IMR-90 (cell line): Measurements from ENCODE around the gene ERICH6B. TPM values are rescaled to one million over a fixed set of nuclear protein-coding genes. Genes with fewer than 3 reads are reported as not detected.

Experiments used
- ATAC-seq: fragments of 200-7000 bp; cut with Tn5 transposase; 2 replicates; pipeline ENCODE4 v1.9.1; 2020; ENCODE audit warnings: low read depth, mild to moderate bottlenecking, moderate library complexity
- BruUV-seq: library from RNA; stranded (reverse); fragments of 400-500 nt; replicated peaks from 2 replicates; lab custom pipeline; 2021; lab: Mats Ljungman, UMichigan
- CTCF ChIA-PET: fragments of 300-600 bp; formaldehyde crosslinking; extraction: SDS; loops from one replicate; lab custom pipeline; 2021; ENCODE audit warnings: antibody characterized with exemption; lab: Yijun Ruan, JAX
- POLR2A ChIA-PET: fragments of 300-600 bp; sonication (Branson Sonifier 250); formaldehyde crosslinking; loops from one replicate; lab custom pipeline; 2022; ENCODE audit warnings: antibody characterized with exemption; ENCODE audit not compliant: unreplicated experiment; lab: Charles Lee
- DNase-seq: peaks from one replicate; pipeline ENCODE4 v3.0.0; 2013
- H2AFZ ChIP-seq: replicated peaks from 2 replicates; pipeline ENCODE3; 2013; ENCODE audit warnings: low read length, mild to moderate bottlenecking; ENCODE audit not compliant: poor library complexity
- H2AK5ac ChIP-seq: 2 replicates; pipeline ENCODE4 v1.6.1; 2013; ENCODE audit warnings: low read depth, low read length, inconsistent platforms
- H2AK9ac ChIP-seq: replicated peaks from 2 replicates; pipeline ENCODE3; 2013; ENCODE audit warnings: mild to moderate bottlenecking, low read depth, low read length, moderate library complexity; ENCODE audit not compliant: poor library complexity
- H2BK120ac ChIP-seq: 2 replicates; pipeline ENCODE4 v1.6.1; 2013; ENCODE audit warnings: low read depth, low read length, inconsistent platforms
- H2BK15ac ChIP-seq: 3 replicates; pipeline ENCODE4 v1.6.1; 2013; ENCODE audit warnings: low read depth, low read length, inconsistent platforms
- H2BK20ac ChIP-seq: 2 replicates; pipeline ENCODE4 v1.6.1; 2013; ENCODE audit warnings: low read depth, mild to moderate bottlenecking, inconsistent platforms, low read length, moderate library complexity
- H2BK5ac ChIP-seq: 2 replicates; pipeline ENCODE4 v1.6.1; 2013; ENCODE audit warnings: mild to moderate bottlenecking, low read depth, low read length, inconsistent platforms; ENCODE audit not compliant: poor library complexity, severe bottlenecking
- H3K14ac ChIP-seq: replicated peaks from 2 replicates; pipeline ENCODE4 v1.6.1; 2013; ENCODE audit warnings: low read depth, low read length, inconsistent platforms
- H3K18ac ChIP-seq: 2 replicates; pipeline ENCODE4 v1.6.1; 2013; ENCODE audit warnings: low read depth, low read length, control low read depth
- H3K23ac ChIP-seq: 2 replicates; pipeline ENCODE4 v1.6.1; 2013; ENCODE audit warnings: low read depth, low read length, inconsistent platforms
- H3K27ac ChIP-seq: 2 replicates; pipeline ENCODE4 v1.5.1; 2013; ENCODE audit warnings: mild to moderate bottlenecking, control low read depth, low read length; ENCODE audit not compliant: insufficient read depth
- H3K27me3 ChIP-seq: 2 replicates; pipeline ENCODE4 v1.6.1; 2013; ENCODE audit warnings: low read length; ENCODE audit not compliant: control insufficient read depth, insufficient read depth
- H3K36me3 ChIP-seq: 2 replicates; pipeline ENCODE4 v1.6.1; 2013; ENCODE audit warnings: low read length, mixed read lengths; ENCODE audit not compliant: control insufficient read depth, insufficient read depth
- H3K4ac ChIP-seq: 2 replicates; pipeline ENCODE4 v1.6.1; 2013; ENCODE audit warnings: low read depth, low read length, inconsistent platforms
- H3K4me1 ChIP-seq: 2 replicates; pipeline ENCODE4 v1.6.1; 2013; ENCODE audit warnings: low read length, mixed read lengths; ENCODE audit not compliant: control insufficient read depth, insufficient read depth
- H3K4me2 ChIP-seq: 2 replicates; pipeline ENCODE4 v1.6.1; 2013; ENCODE audit warnings: low read depth, mild to moderate bottlenecking, control low read depth, low read length, moderate library complexity
- H3K4me3 ChIP-seq: 2 replicates; pipeline ENCODE4 v1.5.1; 2013; ENCODE audit warnings: low read depth, mild to moderate bottlenecking, control low read depth, low read length, moderate library complexity; ENCODE audit not compliant: insufficient read depth
- H3K56ac ChIP-seq: 2 replicates; pipeline ENCODE4 v1.6.1; 2013; ENCODE audit warnings: low read length, inconsistent platforms; ENCODE audit not compliant: insufficient read depth; ENCODE audit errors: extremely low read depth
- H3K79me1 ChIP-seq, 2 experiments: 2 replicates each; pipeline ENCODE4 v1.6.1; 2013; ENCODE audit warnings: low read length in 2 of 2, inconsistent platforms in 1 of 2, low read depth in 1 of 2
- H3K9ac ChIP-seq: 2 replicates; pipeline ENCODE4 v1.6.1; 2013; ENCODE audit warnings: low read depth, low read length, control low read depth
- H3K9me1 ChIP-seq: 2 replicates; pipeline ENCODE4 v1.6.1; 2013; ENCODE audit warnings: low read length, inconsistent platforms; ENCODE audit not compliant: insufficient read depth
- H3K9me3 ChIP-seq: 2 replicates; pipeline ENCODE4 v1.6.1; 2013; ENCODE audit warnings: low read length; ENCODE audit not compliant: control insufficient read depth, insufficient read depth
- H4K20me1 ChIP-seq: 2 replicates; pipeline ENCODE4 v1.6.1; 2013; ENCODE audit warnings: low read length, inconsistent platforms; ENCODE audit not compliant: insufficient read depth
- H4K5ac ChIP-seq: 2 replicates; pipeline ENCODE4 v1.6.1; 2013; ENCODE audit warnings: mild to moderate bottlenecking, low read depth, low read length, control low read depth
- H4K8ac ChIP-seq, 2 experiments: 2 replicates each; pipeline ENCODE4 v1.6.1; 2013; ENCODE audit warnings: low read depth in 2 of 2, low read length in 2 of 2, control low read depth in 1 of 2, inconsistent platforms in 1 of 2
- H4K91ac ChIP-seq: 2 replicates; pipeline ENCODE4 v1.6.1; 2013; ENCODE audit warnings: low read depth, low read length, inconsistent platforms; ENCODE audit not compliant: insufficient read depth
- BHLHE40 ChIP-seq: fragments of 150-350 bp; IDR thresholded peaks from 2 replicates; pipeline ENCODE4 v1.6.1; 2016; ENCODE audit warnings: mild to moderate bottlenecking, low read depth, low read length
- CEBPB ChIP-seq: IDR thresholded peaks from 2 replicates; pipeline ENCODE4 v1.6.1; 2012; ENCODE audit warnings: low read depth, low read length, improper control_type of control experiment
- CHD1 ChIP-seq: IDR thresholded peaks from 2 replicates; pipeline ENCODE4 v1.6.1; 2012; ENCODE audit warnings: low read depth, low read length, improper control_type of control experiment
- CTCF ChIP-seq: conservative IDR thresholded peaks from 2 replicates; pipeline ENCODE4 v1.5.1; 2012; ENCODE audit warnings: mild to moderate bottlenecking, low read depth, low read length, improper control_type of control experiment
- ELK1 ChIP-seq: fragments of 150-350 bp; IDR thresholded peaks from 2 replicates; pipeline ENCODE4 v1.6.1; 2016; ENCODE audit warnings: low read depth, mild to moderate bottlenecking, low read length, moderate library complexity, borderline replicate concordance
- FOS ChIP-seq: fragments of 150-350 bp; IDR thresholded peaks from 2 replicates; pipeline ENCODE4 v1.6.1; 2016; ENCODE audit warnings: low read depth, low read length
- MAFK ChIP-seq: IDR thresholded peaks from 2 replicates; pipeline ENCODE4 v1.6.1; 2012; ENCODE audit warnings: low read depth, low read length, improper control_type of control experiment
- MAZ ChIP-seq: IDR thresholded peaks from 2 replicates; pipeline ENCODE4 v1.6.1; 2012; ENCODE audit warnings: low read depth, mild to moderate bottlenecking, low read length, improper control_type of control experiment, moderate library complexity, borderline replicate concordance
- MXI1 ChIP-seq: IDR thresholded peaks from 2 replicates; pipeline ENCODE4 v1.6.1; 2012; ENCODE audit warnings: low read depth, mild to moderate bottlenecking, low read length, moderate library complexity, borderline replicate concordance
- NFE2L2 ChIP-seq: fragments of 150-350 bp; IDR thresholded peaks from 2 replicates; pipeline ENCODE4 v1.6.1; 2016; ENCODE audit warnings: low read depth, mild to moderate bottlenecking, low read length
- POLR2A ChIP-seq: IDR thresholded peaks from 2 replicates; pipeline ENCODE4 v1.6.1; 2012; ENCODE audit warnings: mild to moderate bottlenecking, low read depth, low read length
- RAD21 ChIP-seq: IDR thresholded peaks from 2 replicates; pipeline ENCODE4 v1.6.1; 2012; ENCODE audit warnings: low read length, improper control_type of control experiment
- RCOR1 ChIP-seq: IDR thresholded peaks from 2 replicates; pipeline ENCODE4 v1.6.1; 2012; ENCODE audit warnings: mild to moderate bottlenecking, low read length, improper control_type of control experiment; ENCODE audit not compliant: insufficient replicate concordance
- RFX5 ChIP-seq: IDR thresholded peaks from 2 replicates; pipeline ENCODE4 v1.8.0; 2012; ENCODE audit warnings: low read depth, mild to moderate bottlenecking, low read length, moderate library complexity
- SMC3 ChIP-seq: fragments of 150-350 bp; IDR thresholded peaks from 2 replicates; pipeline ENCODE4 v1.6.1; 2016; ENCODE audit warnings: low read depth, mild to moderate bottlenecking, antibody characterized with exemption, low read length, moderate library complexity
- USF2 ChIP-seq: fragments of 150-350 bp; IDR thresholded peaks from 2 replicates; pipeline ENCODE4 v1.6.1; 2017; ENCODE audit warnings: mild to moderate bottlenecking, antibody characterized with exemption, low read length, low read depth
- WGBS, 2 experiments: methylation state at CpG; one replicate each; pipeline versions ENCODE4 v1.1.5 to v1.1.7; 2013; ENCODE audit warnings: missing lambda C conversion rate in 2 of 2; ENCODE audit not compliant: insufficient read length in 1 of 2; ENCODE audit errors: extremely low coverage in 2 of 2; 5-methylcytosine and 5-hydroxymethylcytosine counted together
- dilution Hi-C: fragments of 300-500 bp; cut with HindIII; formaldehyde crosslinking; loops from one replicate; pipeline ENCODE4 v1.14.3; 2018; ENCODE audit warnings: low sequenced_read_pairs; ENCODE audit not compliant: unreplicated experiment
- in situ Hi-C: fragments of 300-500 bp; cut with MboI; formaldehyde crosslinking; loops from 3 replicates; pipeline ENCODE4 v1.14.3; 2019; ENCODE audit warnings: low sequenced_read_pairs, inconsistent platforms, mixed read lengths
- intact Hi-C: fragments of 100-400 bp; cut with micrococcal nuclease; formaldehyde crosslinking; loops from 2 replicates; pipeline ENCODE4 v1.10.0; 2022
- polyA plus RNA-seq, 3 experiments: library from polyadenylated mRNA; depleted of rRNA; stranded (reverse); fragments of >200 nt; gene quantifications; 2 replicates each; pipeline ENCODE4 v1.2.3, GENCODE V29; 2012; ENCODE audit warnings: low replicate concordance in 1 of 3
- total RNA-seq: library from RNA; depleted of rRNA; stranded (reverse); fragments of >200 nt; gene quantifications from 2 replicates; pipeline ENCODE4 v1.2.3, GENCODE V29; 2012

Gene ERICH6B
- total and polyA plus RNA-seq, 2 of the 4 experiments (the other 2 are of a cell fraction) = not detected

- Histone ChIP-seq H2BK15ac (no peak overlapping the region), H3K4me3 (no peak overlapping the region), H2AK9ac (no peak overlapping the region), H2BK5ac (no peak overlapping the region), H3K9ac (no peak overlapping the region), H2BK120ac (no peak overlapping the region), H4K91ac (no peak overlapping the region), H2AFZ (no peak overlapping the region), H3K27ac (no peak overlapping the region), H3K4me2 (no peak overlapping the region), H3K18ac (no peak overlapping the region), H3K4ac (no peak overlapping the region), H3K9me3 (no peaks in the 10 kb centered on the region), H3K36me3 (no peaks in the 10 kb centered on the region), H3K9me1 (no peaks in the 10 kb centered on the region), H4K8ac (no peak overlapping the region), H2AK5ac (no peak overlapping the region), H3K4me1 (no peaks in the 10 kb centered on the region), H3K14ac (no peak overlapping the region), H3K23ac (no peak overlapping the region), H3K56ac (no peak overlapping the region), H4K20me1 (no peaks in the 10 kb centered on the region), H2BK20ac (no peak overlapping the region), H3K27me3 (peaks cover 15% of the 10 kb centered on the region), H3K79me1 (no peaks in the 10 kb centered on the region), H4K5ac (no peak overlapping the region)
- TF ChIP-seq RCOR1 = no peak
- TF ChIP-seq ELK1 = no peak
- no peak for TF ChIP-seq RFX5
- no peak for TF ChIP-seq MXI1
- no peak for TF ChIP-seq MAFK
- no peak for TF ChIP-seq SMC3
- no peak for TF ChIP-seq NFE2L2
- TF ChIP-seq FOS = no peak
- no peak for TF ChIP-seq RAD21
- TF ChIP-seq BHLHE40 = no peak
- no peak for TF ChIP-seq CTCF
- TF ChIP-seq POLR2A = no peak
- TF ChIP-seq CHD1 = no peak
- TF ChIP-seq USF2 = no peak
- no peak for TF ChIP-seq CEBPB
- no peak for TF ChIP-seq MAZ
- in situ Hi-C loops (no loop called here), intact Hi-C loops (no loop called here), dilution Hi-C loops (no loop called here)
- WGBS, 2 experiments = 80% methylated on average over 1 of the region's 1 CpG; no CpG with 5 or more reads in 1 of the 2 experiments
- no peak for DNase-seq
- ATAC-seq = no peak
- ChIA-PET CTCF (no interaction called here), POLR2A (no interaction called here)
- no TSS peak for BruUV-seq
These were observed 27.6 kb downstream of the ERICH6B start for GRCh38 chr13:45587897-45588296.
